Measurements from ENCODE around the gene RNASE13. TPM values are rescaled to one million over a fixed set of nuclear protein-coding genes. Genes with fewer than 3 reads are reported as not detected.

The RNASE13 gene
- polyA plus RNA-seq, 1 experiment = not detected

- no peak overlapping the region for H3K4me3 ChIP-seq (ENCODE audit: low read depth, low read length)
- no peak overlapping the region for H3K27ac ChIP-seq (ENCODE audit: low read depth, low read length)
- DNase-seq (ENCODE audit: low read depth, low spot score) = no peak
- no peaks in the 10 kb centered on the region for H3K9me3 ChIP-seq (ENCODE audit: control insufficient read depth, insufficient read depth, low read length)
- TF ChIP-seq CTCF (IDR thresholded peaks at IDR 0.05; ENCODE audit: low read depth, low read length) = no peak
- ChIA-PET CTCF (interaction anchor here (1.0 to 7.7 kb wide), 5 partner anchors 9 to 107 kb away, joined by 3 to 55 read pairs (median 19); no protein-coding TSS in a partner anchor), POLR2A (no interaction called here)
- H3K27me3 ChIP-seq (ENCODE audit: control insufficient read depth, insufficient read depth, low read length) = no peaks in the 10 kb centered on the region
Observed at GRCh38 chr14:20996521-20996920, 38.1 kb downstream of the RNASE13 start.

GRCh38 chr14:20989787-20990600 is 44.6 kb downstream of the RNASE13 start, which contains the start of gene METTL17:
Gene METTL17, plus strand, starts transcription at chr14:20989980. Its CDS starts 23 bp downstream, at chr14:20990003.
- TF ChIP-seq CTCF (IDR thresholded peaks at IDR 0.05; ENCODE audit: low read depth, low read length) = peak; percentile 48
- POLR2A ChIA-PET = no interaction called here
- CTCF ChIA-PET = interaction anchor here (0.6 to 4.0 kb wide), 4 partner anchors 19 to 272 kb away, joined by 4 to 32 read pairs (median 14); no protein-coding TSS in a partner anchor

GRCh38 chr14:20989471-20989786 is 45.2 kb downstream of the RNASE13 start:
- ChIA-PET POLR2A (no interaction called here), CTCF (interaction anchor here (1.1 to 2.7 kb wide), 3 partner anchors 19 to 115 kb away, joined by 4 to 32 read pairs (median 8); no protein-coding TSS in a partner anchor)
- H3K27ac ChIP-seq (ENCODE audit: low read depth, low read length) = no peak overlapping the region
- DNase-seq (ENCODE audit: low read depth, low spot score) = no peak
- peak overlapping the region; percentile 88 for H3K4me3 ChIP-seq (ENCODE audit: low read depth, low read length)
- no peaks in the 10 kb centered on the region for H3K9me3 ChIP-seq (ENCODE audit: control insufficient read depth, insufficient read depth, low read length)
- TF ChIP-seq CTCF (IDR thresholded peaks at IDR 0.05; ENCODE audit: low read depth, low read length) = no peak
- no peaks in the 10 kb centered on the region for H3K27me3 ChIP-seq (ENCODE audit: control insufficient read depth, insufficient read depth, low read length)

More at GRCh38 chr14:20989787-20990600, 44.6 kb downstream of the RNASE13 start, which contains the start of gene METTL17:
- peak; percentile 96 for DNase-seq (ENCODE audit: low read depth, low spot score)
- no peaks in the 10 kb centered on the region for H3K9me3 ChIP-seq (ENCODE audit: control insufficient read depth, insufficient read depth, low read length)
- peak within 1 kb of the TSS; percentile 88 for H3K4me3 ChIP-seq (ENCODE audit: low read depth, low read length)
- peak within 1 kb of the TSS; percentile 52 for H3K27ac ChIP-seq (ENCODE audit: low read depth, low read length)
- H3K27me3 ChIP-seq (ENCODE audit: control insufficient read depth, insufficient read depth, low read length) = no peaks in the 10 kb centered on the region

- DNase-seq (ENCODE audit: low read depth, low spot score) = no peak
- no peaks in the 10 kb centered on the region for H3K9me3 ChIP-seq (ENCODE audit: control insufficient read depth, insufficient read depth, low read length)
- H3K27me3 ChIP-seq (ENCODE audit: control insufficient read depth, insufficient read depth, low read length) = no peaks in the 10 kb centered on the region
- peak overlapping the region; percentile 48 for H3K27ac ChIP-seq (ENCODE audit: low read depth, low read length)
- CTCF ChIA-PET = interaction anchor here (1.1 to 2.7 kb wide), 4 partner anchors 18 to 116 kb away, joined by 4 to 32 read pairs (median 6); no protein-coding TSS in a partner anchor
- POLR2A ChIA-PET = interaction anchor here (1.0 kb wide), 1 partner anchor 82 kb away, joined by 3 read pairs; no protein-coding TSS in a partner anchor
- peak overlapping the region; percentile 34 for H3K4me3 ChIP-seq (ENCODE audit: low read depth, low read length)
- TF ChIP-seq CTCF (IDR thresholded peaks at IDR 0.05; ENCODE audit: low read depth, low read length) = no peak
Observed at GRCh38 chr14:20988717-20989470, 45.7 kb downstream of the RNASE13 start.

All from AG04450 (cell line).